Panc1 (cell line): ENCODE measurements around the gene HLCS. TPM values are rescaled to one million over a fixed set of nuclear protein-coding genes. Genes with fewer than 3 reads are reported as not detected.

ENCODE experiments used
- ATAC-seq: fragments of 200-7000 bp; cut with Tn5 transposase; 2 replicates; pipeline ENCODE4 v1.9.1; 2020; ENCODE audit warnings: mild to moderate bottlenecking, moderate library complexity
- BruUV-seq: library from RNA; stranded (reverse); fragments of 400-500 nt; replicated peaks from 2 replicates; lab custom pipeline; 2021; lab: Mats Ljungman, UMichigan
- CTCF ChIA-PET: fragments of 300-600 bp; sonication (Branson Sonifier 250); formaldehyde crosslinking; loops from one replicate; lab custom pipeline; 2022; ENCODE audit warnings: antibody characterized with exemption; lab: Charles Lee
- POLR2A ChIA-PET: fragments of 300-600 bp; sonication (Branson Sonifier 250); formaldehyde crosslinking; loops from one replicate; lab custom pipeline; 2022; ENCODE audit warnings: antibody characterized with exemption; lab: Charles Lee
- DNase-seq: peaks from one replicate; pipeline ENCODE4 v3.0.0-alpha.2; 2010; ENCODE audit warnings: low read depth, low spot score
- H3K27ac ChIP-seq: 2 replicates; pipeline ENCODE4 v1.5.1; 2011; ENCODE audit warnings: mild to moderate bottlenecking, low read length, inconsistent platforms
- H3K27me3 ChIP-seq: fragments of 200-500 bp; sonication (Bioruptor generic); 2 replicates; pipeline ENCODE4 v1.6.0; 2014; ENCODE audit warnings: low read length, inconsistent platforms; ENCODE audit not compliant: control insufficient read depth, insufficient read depth
- H3K36me3 ChIP-seq: fragments of 200-500 bp; sonication (Bioruptor generic); 2 replicates; pipeline ENCODE4 v1.5.1; 2014; ENCODE audit warnings: inconsistent platforms, mild to moderate bottlenecking, low read length, moderate library complexity; ENCODE audit not compliant: control insufficient read depth, insufficient read depth
- H3K4me1 ChIP-seq: 2 replicates; pipeline ENCODE4 v1.5.1; 2011; ENCODE audit warnings: inconsistent platforms, mild to moderate bottlenecking, low read length, moderate library complexity; ENCODE audit not compliant: control insufficient read depth, insufficient read depth
- H3K4me3 ChIP-seq, 2 experiments: 2 replicates each; pipeline ENCODE4 v1.5.1; 2011 to 2012; ENCODE audit warnings: low read depth in 2 of 2, low read length in 2 of 2, mild to moderate bottlenecking in 2 of 2, inconsistent platforms in 1 of 2, moderate library complexity in 1 of 2
- H3K9me3 ChIP-seq: fragments of 200-500 bp; sonication (Bioruptor generic); 2 replicates; pipeline ENCODE4 v1.5.1; 2014; ENCODE audit warnings: low read depth, mild to moderate bottlenecking, inconsistent platforms, low read length, moderate library complexity; ENCODE audit not compliant: control insufficient read depth, insufficient read depth
- CTCF ChIP-seq: fragments of 450-650 bp; IDR thresholded peaks from 2 replicates; pipeline ENCODE4 v1.5.1; 2017; ENCODE audit warnings: mild to moderate bottlenecking
- POLR2AphosphoS5 ChIP-seq: IDR thresholded peaks from 2 replicates; pipeline ENCODE4 v1.6.1; 2012; ENCODE audit warnings: mild to moderate bottlenecking, low read depth, low read length, moderate library complexity
- REST ChIP-seq, 2 experiments: IDR thresholded peaks; 2 replicates each; pipeline ENCODE4 v1.6.1; 2011 to 2012; ENCODE audit warnings: low read depth in 2 of 2, control low read depth in 1 of 2, low read length in 1 of 2, mild to moderate bottlenecking in 1 of 2, moderate library complexity in 1 of 2; ENCODE audit not compliant: insufficient read depth in 1 of 2
- SIN3A ChIP-seq: IDR thresholded peaks from 2 replicates; pipeline ENCODE4 v1.6.1; 2012; ENCODE audit warnings: low read depth, mild to moderate bottlenecking, low read length, moderate library complexity, borderline replicate concordance; ENCODE audit not compliant: insufficient read depth
- TCF7L2 ChIP-seq: IDR thresholded peaks from 2 replicates; pipeline ENCODE4 v1.6.1; 2011; ENCODE audit warnings: mild to moderate bottlenecking, low read depth, low read length, inconsistent platforms
- in situ Hi-C: cut with HindIII; loops from 2 replicates; pipeline ENCODE4 v1.10.0; 2016; ENCODE audit warnings: low sequenced_read_pairs, low pct_unique_long_range_greater_than_20kb
- intact Hi-C: fragments of 100-400 bp; cut with micrococcal nuclease; formaldehyde crosslinking; loops from one replicate; pipeline ENCODE4 v1.10.0; 2022; ENCODE audit not compliant: unreplicated experiment
- total RNA-seq: library from RNA; stranded (reverse); gene quantifications from one replicate; pipeline ENCODE4 v1.2.1, GENCODE V29; 2021; ENCODE audit not compliant: unreplicated experiment

HLCS gene
- total RNA-seq, 1 experiment from 2014 or later, result 15.3 TPM

- DNase-seq (no peak), ATAC-seq (no peak)
- no TSS peak for BruUV-seq
- H3K36me3 ChIP-seq, result no peaks in the 10 kb centered on the region
- POLR2A ChIA-PET, result no interaction called here
- TF ChIP-seq REST (IDR thresholded peaks at IDR 0.05; ENCODE audit: insufficient read depth in 1 of 2, low read depth in 2 of 2, low read length in 1 of 2), result no peak
- no peak; the same call in 1 of the 2 replicates for TF ChIP-seq CTCF
- TF ChIP-seq TCF7L2, result no peak
- TF ChIP-seq SIN3A, result no peak
- no peak for TF ChIP-seq POLR2AphosphoS5
- peaks cover 4% of the 10 kb centered on the region; the same call in 1 of the 2 replicates for H3K4me1 ChIP-seq
- H3K27ac ChIP-seq, result no peak overlapping the region
- in situ Hi-C loops (no loop called here), intact Hi-C loops (no loop called here)
- CTCF ChIA-PET, result no interaction called here
- no peak overlapping the region for H3K4me3 ChIP-seq
- H3K27me3 ChIP-seq, result no peaks in the 10 kb centered on the region
- H3K9me3 ChIP-seq, result no peaks in the 10 kb centered on the region
Measured at GRCh38 chr21:36994501-36995158, 28.2 kb upstream of the HLCS start.

GRCh38 chr21:36992671-36993070, 26.2 kb upstream of the HLCS start:
- no TSS peak for BruUV-seq
- Histone ChIP-seq H3K36me3 (no peaks in the 10 kb centered on the region), H3K27me3 (no peaks in the 10 kb centered on the region), H3K4me1 (peaks cover 4% of the 10 kb centered on the region; the same call in 1 of the 2 replicates), H3K27ac (no peak overlapping the region), H3K4me3 (no peak overlapping the region), H3K9me3 (no peaks in the 10 kb centered on the region)
- no peak for ATAC-seq
- no peak for DNase-seq
- intact Hi-C loops, result no loop called here
- CTCF ChIA-PET, result interaction anchor here (1.2 kb wide), 1 partner anchor 17 kb away, joined by 4 read pairs; no protein-coding TSS in a partner anchor
- TF ChIP-seq TCF7L2, result no peak
- no peak for TF ChIP-seq SIN3A
- TF ChIP-seq CTCF, result no peak
- no peak for TF ChIP-seq POLR2AphosphoS5
- TF ChIP-seq REST (IDR thresholded peaks at IDR 0.05; ENCODE audit: insufficient read depth in 1 of 2, low read depth in 2 of 2, low read length in 1 of 2), result no peak
- POLR2A ChIA-PET, result no interaction called here
- in situ Hi-C loops, result no loop called here
